Measurements from ENCODE around the gene SIK2.
"Not testable (repeated sequence)": the region's sequence is repeated elsewhere in the genome, so short reads cannot be mapped to it uniquely, and the experiment has no call there.

SIK2 gene

GRCh38 chr11:111654601-111655000, 52.4 kb downstream of the SIK2 start:
- TF ChIP-seq, protein P1, sequence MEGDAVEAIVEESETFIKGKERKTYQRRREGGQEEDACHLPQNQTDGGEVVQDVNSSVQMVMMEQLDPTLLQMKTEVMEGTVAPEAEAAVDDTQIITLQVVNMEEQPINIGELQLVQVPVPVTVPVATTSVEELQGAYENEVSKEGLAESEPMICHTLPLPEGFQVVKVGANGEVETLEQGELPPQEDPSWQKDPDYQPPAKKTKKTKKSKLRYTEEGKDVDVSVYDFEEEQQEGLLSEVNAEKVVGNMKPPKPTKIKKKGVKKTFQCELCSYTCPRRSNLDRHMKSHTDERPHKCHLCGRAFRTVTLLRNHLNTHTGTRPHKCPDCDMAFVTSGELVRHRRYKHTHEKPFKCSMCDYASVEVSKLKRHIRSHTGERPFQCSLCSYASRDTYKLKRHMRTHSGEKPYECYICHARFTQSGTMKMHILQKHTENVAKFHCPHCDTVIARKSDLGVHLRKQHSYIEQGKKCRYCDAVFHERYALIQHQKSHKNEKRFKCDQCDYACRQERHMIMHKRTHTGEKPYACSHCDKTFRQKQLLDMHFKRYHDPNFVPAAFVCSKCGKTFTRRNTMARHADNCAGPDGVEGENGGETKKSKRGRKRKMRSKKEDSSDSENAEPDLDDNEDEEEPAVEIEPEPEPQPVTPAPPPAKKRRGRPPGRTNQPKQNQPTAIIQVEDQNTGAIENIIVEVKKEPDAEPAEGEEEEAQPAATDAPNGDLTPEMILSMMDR (IDR thresholded peaks at IDR 0.05) = no peak
- Mint-ChIP-seq H3K27me3 (ENCODE audit: low read depth, poor library complexity) (no peaks in the 10 kb centered on the region), H3K4me1 (peaks cover 18% of the 10 kb centered on the region), H3K9me3 (no peaks in the 10 kb centered on the region), H3K4me3 (no peak overlapping the region), H3K36me3 (ENCODE audit: low read depth) (peaks cover 5% of the 10 kb centered on the region), H3K27ac (no peak overlapping the region)
- DNase-seq = no peak

- H3K4me3 Mint-ChIP-seq = no peak overlapping the region
- H3K27ac Mint-ChIP-seq = no peak overlapping the region
- no peaks in the 10 kb centered on the region for H3K27me3 Mint-ChIP-seq (ENCODE audit: low read depth, poor library complexity)
- peaks cover 20% of the 10 kb centered on the region for H3K4me1 Mint-ChIP-seq
- TF ChIP-seq, protein P1 (IDR thresholded peaks at IDR 0.05) = no peak
- H3K9me3 Mint-ChIP-seq = no peaks in the 10 kb centered on the region
- peaks cover 7% of the 10 kb centered on the region for H3K36me3 Mint-ChIP-seq (ENCODE audit: low read depth)
- DNase-seq = no peak
Measured at GRCh38 chr11:111655924-111656323, 53.7 kb downstream of the SIK2 start.

DNA sequence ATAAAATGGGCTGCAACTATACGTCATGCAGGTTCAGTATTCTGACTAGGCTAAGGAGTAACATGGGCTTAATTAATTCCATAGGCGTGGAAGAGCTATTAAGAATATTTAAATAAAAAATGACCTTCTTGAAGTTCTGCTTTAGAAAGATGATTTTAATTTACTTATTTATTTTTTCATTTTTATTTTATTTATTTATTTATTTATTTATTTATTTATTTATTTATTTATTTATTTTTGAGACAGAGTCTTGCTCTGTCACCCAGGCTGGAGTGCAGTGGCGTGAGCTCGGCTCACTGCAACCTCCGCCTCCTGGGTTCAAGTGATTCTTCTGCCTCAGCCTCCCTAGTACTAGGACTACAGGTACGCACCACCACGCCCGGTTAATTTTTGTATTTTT, 55.7 kb downstream of the SIK2 start:
- H3K4me1 Mint-ChIP-seq = peaks cover 20% of the 10 kb centered on the region
- not testable (repeated sequence) for H3K27ac Mint-ChIP-seq; H3K9me3 Mint-ChIP-seq; DNase-seq; H3K4me3 Mint-ChIP-seq; H3K27me3 Mint-ChIP-seq (ENCODE audit: low read depth, poor library complexity)
- H3K36me3 Mint-ChIP-seq (ENCODE audit: low read depth) = peaks cover 22% of the 10 kb centered on the region

GRCh38 chr11:111658493-111658892, 56.2 kb downstream of the SIK2 start:
- not testable (repeated sequence) for DNase-seq, H3K27ac Mint-ChIP-seq

GRCh38 chr11:111659201-111660115, 57.2 kb downstream of the SIK2 start:
- H3K36me3 Mint-ChIP-seq (ENCODE audit: low read depth) = peaks cover 22% of the 10 kb centered on the region
- H3K9me3 Mint-ChIP-seq = no peaks in the 10 kb centered on the region
- H3K4me1 Mint-ChIP-seq = peaks cover 20% of the 10 kb centered on the region
- TF ChIP-seq, protein P1 (IDR thresholded peaks at IDR 0.05) = no peak
- H3K27me3 Mint-ChIP-seq (ENCODE audit: low read depth, poor library complexity) = no peaks in the 10 kb centered on the region
- no peak for DNase-seq
- peak overlapping the region; percentile 92 for H3K27ac Mint-ChIP-seq
- no peak overlapping the region for H3K4me3 Mint-ChIP-seq

More at GRCh38 chr11:111658493-111658892, 56.2 kb downstream of the SIK2 start:
- Mint-ChIP-seq H3K36me3 (ENCODE audit: low read depth) (peaks cover 22% of the 10 kb centered on the region), H3K4me1 (peaks cover 20% of the 10 kb centered on the region)
- not testable (repeated sequence) for H3K4me3 Mint-ChIP-seq; H3K9me3 Mint-ChIP-seq; H3K27me3 Mint-ChIP-seq (ENCODE audit: low read depth, poor library complexity)

DNA sequence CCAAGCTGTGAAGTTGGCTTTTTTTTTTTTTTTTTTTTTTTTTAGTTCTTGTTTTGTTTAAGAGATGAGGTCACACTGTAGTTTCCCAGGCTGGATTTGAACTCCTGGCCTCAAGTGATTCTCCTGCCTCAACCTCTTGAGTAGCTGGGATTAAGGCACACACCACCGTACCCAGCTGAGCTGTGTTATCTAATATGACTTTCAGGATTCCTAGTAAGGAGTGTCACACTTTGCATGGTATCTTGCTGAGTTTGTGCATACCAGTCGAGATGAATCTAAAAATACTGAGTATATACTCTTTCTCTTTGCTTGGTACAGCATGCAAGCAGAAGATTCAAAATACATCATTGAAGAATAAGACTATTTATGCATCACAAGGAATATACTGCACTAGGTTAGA, 58.6 kb downstream of the SIK2 start:
- Mint-ChIP-seq H3K36me3 (ENCODE audit: low read depth) (peaks cover 22% of the 10 kb centered on the region), H3K27ac (no peak overlapping the region), H3K4me3 (no peak overlapping the region), H3K4me1 (peaks cover 20% of the 10 kb centered on the region), H3K27me3 (ENCODE audit: low read depth, poor library complexity) (no peaks in the 10 kb centered on the region), H3K9me3 (no peaks in the 10 kb centered on the region)
- TF ChIP-seq, protein P1 (IDR thresholded peaks at IDR 0.05) = no peak
- no peak for DNase-seq

GRCh38 chr11:111663820-111664219, 61.6 kb downstream of the SIK2 start:
- TF ChIP-seq, protein P1 (IDR thresholded peaks at IDR 0.05) = no peak
- Mint-ChIP-seq H3K9me3 (no peaks in the 10 kb centered on the region), H3K27me3 (ENCODE audit: low read depth, poor library complexity) (no peaks in the 10 kb centered on the region), H3K4me1 (peaks cover 9% of the 10 kb centered on the region), H3K36me3 (ENCODE audit: low read depth) (peaks cover 16% of the 10 kb centered on the region), H3K27ac (no peak overlapping the region), H3K4me3 (no peak overlapping the region)
- DNase-seq = no peak
